ENCODE results near the gene SEC22A.

Gene SEC22A

DNA sequence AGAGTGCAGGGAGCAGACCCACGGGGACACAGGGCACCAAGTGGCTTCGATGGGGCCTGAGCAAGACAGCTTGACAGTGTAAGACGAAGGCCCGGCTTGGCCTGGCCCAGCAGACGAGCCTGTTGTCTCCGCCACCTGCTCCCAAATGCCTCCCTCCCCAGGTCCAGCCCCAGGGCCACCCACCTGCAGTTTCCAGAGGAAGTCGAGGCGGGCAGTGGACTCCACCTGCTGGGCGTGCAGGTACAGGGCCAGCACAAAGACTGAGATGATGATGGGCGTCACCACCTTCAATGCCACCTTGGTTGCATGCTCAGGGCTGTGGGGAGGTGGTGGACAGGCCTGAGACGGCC, 94.1 kb downstream of the SEC22A start:
- TF ChIP-seq BHLHE40 (IDR thresholded peaks at IDR 0.05; ENCODE audit: borderline replicate concordance) (no peak), L3MBTL2 (conservative IDR thresholded peaks at IDR 0.05) (no peak), TARDBP (IDR thresholded peaks at IDR 0.05) (no peak), LEF1 (IDR thresholded peaks at IDR 0.05; ENCODE audit: borderline replicate concordance) (no peak), FOXM1 (IDR thresholded peaks at IDR 0.05; ENCODE audit: borderline replicate concordance) (no peak), ELF4 (IDR thresholded peaks at IDR 0.05) (no peak)
- ChIA-PET CTCF (no interaction called here), POLR2A (no interaction called here)
- no peak for DNase-seq (ENCODE audit: extremely low spot score)

DNA sequence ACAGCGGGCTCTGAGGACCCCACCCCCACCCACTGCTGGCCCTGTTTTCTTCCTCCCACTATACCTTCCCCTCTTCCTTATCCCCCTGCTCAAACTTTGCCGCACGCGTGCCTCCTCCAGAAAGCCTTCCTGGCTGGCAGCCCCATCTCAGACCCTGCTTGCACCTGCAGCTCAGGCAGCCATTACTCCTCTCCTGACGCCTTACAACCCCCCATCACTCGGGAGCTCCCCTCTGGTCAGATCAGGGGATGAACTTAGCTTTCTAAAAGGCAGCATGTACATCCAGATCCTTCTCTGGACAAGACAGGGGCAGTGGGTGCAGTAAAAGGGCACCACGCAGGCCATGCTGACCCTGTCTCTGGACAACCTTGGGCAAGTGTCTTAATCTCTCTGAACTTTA, 94.5 kb downstream of the SEC22A start:
- CTCF ChIA-PET: no interaction called here
- POLR2A ChIA-PET: no interaction called here
- no peak for DNase-seq (ENCODE audit: extremely low spot score)
- TF ChIP-seq LEF1 (IDR thresholded peaks at IDR 0.05; ENCODE audit: borderline replicate concordance) (no peak), CTBP1 (IDR thresholded peaks at IDR 0.05; ENCODE audit: borderline replicate concordance) (no peak), BHLHE40 (IDR thresholded peaks at IDR 0.05; ENCODE audit: borderline replicate concordance) (no peak), ARNT (IDR thresholded peaks at IDR 0.05) (no peak), ZNF384 (IDR thresholded peaks at IDR 0.05) (no peak), HDGF (IDR thresholded peaks at IDR 0.05; ENCODE audit: borderline replicate concordance) (no peak), NFRKB (IDR thresholded peaks at IDR 0.05) (no peak), SUZ12 (IDR thresholded peaks at IDR 0.05) (no peak), ELF4 (IDR thresholded peaks at IDR 0.05) (no peak), FOXM1 (IDR thresholded peaks at IDR 0.05; ENCODE audit: borderline replicate concordance) (no peak), SP1 (IDR thresholded peaks at IDR 0.05) (no peak), TARDBP (IDR thresholded peaks at IDR 0.05) (no peak)
- TF ChIP-seq, protein P1, sequence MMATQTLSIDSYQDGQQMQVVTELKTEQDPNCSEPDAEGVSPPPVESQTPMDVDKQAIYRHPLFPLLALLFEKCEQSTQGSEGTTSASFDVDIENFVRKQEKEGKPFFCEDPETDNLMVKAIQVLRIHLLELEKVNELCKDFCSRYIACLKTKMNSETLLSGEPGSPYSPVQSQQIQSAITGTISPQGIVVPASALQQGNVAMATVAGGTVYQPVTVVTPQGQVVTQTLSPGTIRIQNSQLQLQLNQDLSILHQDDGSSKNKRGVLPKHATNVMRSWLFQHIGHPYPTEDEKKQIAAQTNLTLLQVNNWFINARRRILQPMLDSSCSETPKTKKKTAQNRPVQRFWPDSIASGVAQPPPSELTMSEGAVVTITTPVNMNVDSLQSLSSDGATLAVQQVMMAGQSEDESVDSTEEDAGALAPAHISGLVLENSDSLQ (IDR thresholded peaks at IDR 0.05): no peak

DNA sequence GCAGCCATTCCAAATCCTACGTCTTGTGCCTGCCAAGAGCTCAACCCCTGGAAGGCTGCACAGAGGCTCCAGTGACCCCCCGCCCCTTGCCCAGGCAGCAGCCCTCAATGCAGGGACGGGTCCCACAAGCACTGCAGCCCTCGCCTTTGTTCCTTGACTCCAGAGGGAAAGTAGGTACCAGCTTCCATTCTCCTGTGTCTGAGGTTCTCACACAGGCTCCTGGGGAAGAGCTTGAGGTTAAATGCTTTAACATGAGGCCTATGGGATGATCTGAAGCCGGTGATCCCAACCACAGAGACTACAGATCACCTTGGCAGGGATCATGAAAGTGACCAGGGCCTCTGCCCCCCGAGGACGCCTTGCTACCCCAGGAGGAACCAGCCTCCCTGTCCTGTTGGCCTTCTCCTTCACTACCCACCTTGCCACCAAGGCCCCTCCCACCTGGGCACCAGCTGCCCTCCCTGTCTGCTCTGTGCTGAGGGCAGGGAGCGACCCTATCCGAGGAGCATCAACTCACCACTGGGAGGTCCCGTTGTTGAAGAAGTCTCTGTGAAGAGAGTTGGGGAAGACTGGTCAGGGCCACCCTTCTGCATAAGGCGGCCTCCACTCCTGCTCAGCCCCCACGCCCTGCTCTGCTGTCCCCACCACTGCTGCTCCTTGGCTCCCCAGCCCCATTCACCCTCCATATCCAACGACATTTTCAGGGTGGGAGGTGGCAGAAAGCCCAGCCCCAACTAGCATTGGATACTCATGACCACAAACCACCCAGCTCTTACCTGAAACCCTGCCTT, 95.3 kb downstream of the SEC22A start:
- DNase-seq (ENCODE audit: extremely low spot score): no peak
- no peak for TF ChIP-seq TARDBP (IDR thresholded peaks at IDR 0.05)
- TF ChIP-seq HDGF (IDR thresholded peaks at IDR 0.05; ENCODE audit: borderline replicate concordance): no peak
- no peak for TF ChIP-seq ZNF384 (IDR thresholded peaks at IDR 0.05)
- no peak for TF ChIP-seq FOXK2 (IDR thresholded peaks at IDR 0.05)
- no peak for TF ChIP-seq SP1 (IDR thresholded peaks at IDR 0.05)
- no peak for TF ChIP-seq L3MBTL2 (conservative IDR thresholded peaks at IDR 0.05)
- TF ChIP-seq NFRKB (IDR thresholded peaks at IDR 0.05): no peak
- TF ChIP-seq SUZ12 (IDR thresholded peaks at IDR 0.05): no peak
- TF ChIP-seq FOXM1 (IDR thresholded peaks at IDR 0.05; ENCODE audit: borderline replicate concordance): no peak
- no peak for TF ChIP-seq LEF1 (IDR thresholded peaks at IDR 0.05; ENCODE audit: borderline replicate concordance)
- no peak for TF ChIP-seq FOXA1 (IDR thresholded peaks at IDR 0.05)
- TF ChIP-seq, protein P1 (IDR thresholded peaks at IDR 0.05): no peak
- no peak for TF ChIP-seq ELF4 (IDR thresholded peaks at IDR 0.05)
- no peak for TF ChIP-seq BHLHE40 (IDR thresholded peaks at IDR 0.05; ENCODE audit: borderline replicate concordance)
- TF ChIP-seq CTBP1 (IDR thresholded peaks at IDR 0.05; ENCODE audit: borderline replicate concordance): no peak
- CTCF ChIA-PET: no interaction called here
- POLR2A ChIA-PET: no interaction called here

DNA sequence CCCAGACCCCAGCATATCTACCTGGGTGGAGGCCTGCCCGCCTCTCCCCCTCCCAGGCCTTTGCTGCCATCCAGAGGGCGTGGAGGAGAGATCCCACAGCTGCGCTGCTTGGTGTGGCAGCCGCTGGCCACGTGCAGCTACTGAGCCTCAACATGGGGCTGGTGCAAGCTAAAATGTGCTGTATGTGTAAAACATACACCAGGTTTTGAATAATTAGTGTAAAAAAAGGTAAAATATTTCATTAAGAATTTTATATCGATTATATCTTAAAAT, 95.8 kb downstream of the SEC22A start:
- ChIA-PET CTCF (no interaction called here), POLR2A (no interaction called here)
- no peak for DNase-seq (ENCODE audit: extremely low spot score)
- TF ChIP-seq ARNT (IDR thresholded peaks at IDR 0.05) (no peak), FOXM1 (IDR thresholded peaks at IDR 0.05; ENCODE audit: borderline replicate concordance) (no peak), TARDBP (IDR thresholded peaks at IDR 0.05) (no peak), NFRKB (IDR thresholded peaks at IDR 0.05) (no peak), ELF4 (IDR thresholded peaks at IDR 0.05) (no peak), FOXA1 (IDR thresholded peaks at IDR 0.05) (no peak), CTBP1 (IDR thresholded peaks at IDR 0.05; ENCODE audit: borderline replicate concordance) (no peak)

DNA sequence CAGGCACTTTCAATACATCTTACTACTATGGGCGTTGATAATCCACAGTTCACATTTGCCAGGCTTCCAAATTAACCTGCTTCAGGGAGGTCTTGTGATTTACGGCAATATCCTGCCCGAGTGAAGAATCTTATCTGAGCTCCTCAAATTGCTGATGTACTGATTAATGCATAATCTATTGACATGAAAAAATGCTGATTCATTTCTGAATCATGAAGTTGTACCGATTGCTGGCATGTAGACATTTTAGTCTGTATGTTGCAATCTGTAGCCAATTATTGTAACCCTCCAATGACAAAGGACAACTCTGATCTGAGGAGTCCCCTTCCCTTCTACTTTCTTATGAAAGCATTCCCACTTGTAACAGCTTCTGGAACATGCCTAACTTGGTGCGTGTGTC, 97.2 kb downstream of the SEC22A start:
- ChIA-PET POLR2A (no interaction called here), CTCF (no interaction called here)
- no peak for DNase-seq (ENCODE audit: extremely low spot score)
- TF ChIP-seq L3MBTL2 (conservative IDR thresholded peaks at IDR 0.05) (no peak), CTBP1 (IDR thresholded peaks at IDR 0.05; ENCODE audit: borderline replicate concordance) (no peak), TARDBP (IDR thresholded peaks at IDR 0.05) (no peak), HDGF (IDR thresholded peaks at IDR 0.05; ENCODE audit: borderline replicate concordance) (no peak), BHLHE40 (IDR thresholded peaks at IDR 0.05; ENCODE audit: borderline replicate concordance) (no peak), NFRKB (IDR thresholded peaks at IDR 0.05) (no peak), LEF1 (IDR thresholded peaks at IDR 0.05; ENCODE audit: borderline replicate concordance) (no peak), FOXK2 (IDR thresholded peaks at IDR 0.05) (no peak), FOXM1 (IDR thresholded peaks at IDR 0.05; ENCODE audit: borderline replicate concordance) (no peak), ZNF384 (IDR thresholded peaks at IDR 0.05) (no peak), SUZ12 (IDR thresholded peaks at IDR 0.05) (no peak), ARNT (IDR thresholded peaks at IDR 0.05) (no peak), FOXA1 (IDR thresholded peaks at IDR 0.05) (no peak), ELF4 (IDR thresholded peaks at IDR 0.05) (no peak), SP1 (IDR thresholded peaks at IDR 0.05) (no peak)
- TF ChIP-seq, protein P1 (IDR thresholded peaks at IDR 0.05): no peak

DNA sequence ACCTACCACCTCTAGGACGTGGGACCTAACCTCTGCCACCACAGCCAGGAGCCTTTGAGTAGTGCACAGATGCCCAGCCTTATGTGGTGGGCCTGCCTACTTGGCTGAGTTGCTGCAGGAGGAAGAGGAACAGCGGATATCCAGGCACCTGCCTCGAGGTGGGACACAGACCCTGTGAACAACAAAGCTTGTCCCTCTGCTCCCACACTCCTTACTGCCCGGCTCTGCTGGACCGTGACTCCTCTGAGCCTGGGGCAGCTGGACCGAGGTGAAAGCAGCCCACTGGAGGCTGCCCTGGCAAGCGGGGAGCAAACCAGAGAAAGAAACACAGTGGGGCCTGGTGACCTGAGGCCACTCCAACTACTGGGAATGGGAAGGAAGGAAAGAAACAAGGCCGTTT, 97.8 kb downstream of the SEC22A start:
- ChIA-PET POLR2A (no interaction called here), CTCF (no interaction called here)
- TF ChIP-seq FOXA1 (IDR thresholded peaks at IDR 0.05) (no peak), SUZ12 (IDR thresholded peaks at IDR 0.05) (no peak), NFRKB (IDR thresholded peaks at IDR 0.05) (no peak), TARDBP (IDR thresholded peaks at IDR 0.05) (no peak), ELF4 (IDR thresholded peaks at IDR 0.05) (no peak), L3MBTL2 (conservative IDR thresholded peaks at IDR 0.05) (no peak), BHLHE40 (IDR thresholded peaks at IDR 0.05; ENCODE audit: borderline replicate concordance) (no peak), CTBP1 (IDR thresholded peaks at IDR 0.05; ENCODE audit: borderline replicate concordance) (no peak), LEF1 (IDR thresholded peaks at IDR 0.05; ENCODE audit: borderline replicate concordance) (no peak), HDGF (IDR thresholded peaks at IDR 0.05; ENCODE audit: borderline replicate concordance) (no peak), FOXK2 (IDR thresholded peaks at IDR 0.05) (no peak), ARNT (IDR thresholded peaks at IDR 0.05) (no peak), ZNF384 (IDR thresholded peaks at IDR 0.05) (no peak), FOXM1 (IDR thresholded peaks at IDR 0.05; ENCODE audit: borderline replicate concordance) (no peak), SP1 (IDR thresholded peaks at IDR 0.05) (no peak)
- TF ChIP-seq, protein P1 (IDR thresholded peaks at IDR 0.05): no peak
- DNase-seq (ENCODE audit: extremely low spot score): no peak

Measured in HEK293T (cell line).